Endometrial microvascular endothelial cells (primary cell): ENCODE data around the gene KRTAP24-1. TPM values are rescaled to one million over a fixed set of nuclear protein-coding genes. Genes with fewer than 3 reads are reported as not detected.

ENCODE experiments used
- in situ Hi-C: cut with HindIII; loops from 2 replicates; pipeline ENCODE4 v1.10.0; 2017; ENCODE audit warnings: low sequenced_read_pairs, low pct_unique_long_range_greater_than_20kb; ENCODE audit errors: inconsistent ontology term
- total RNA-seq: library from RNA; depleted of rRNA; stranded (reverse); fragments of >200 nt; gene quantifications from one replicate; pipeline ENCODE4 v1.2.3, GENCODE V29; 2015; ENCODE audit errors: inconsistent ontology term

Gene KRTAP24-1
- total RNA-seq = not detected

- in situ Hi-C loops = no loop called here
Measured at GRCh38 chr21:30282850-30283249, at the start of gene KRTAP24-1. KRTAP24-1 (minus strand) TSS chr21:30282950; CDS start chr21:30282932, 18 bp downstream.

- in situ Hi-C loops = no loop called here
Measured at GRCh38 chr21:30329203-30329875, 46.6 kb upstream of the KRTAP24-1 start.

GRCh38 chr21:30326390-30326789 lies 43.6 kb upstream of the KRTAP24-1 start:
- in situ Hi-C loops = no loop called here

GRCh38 chr21:30320215-30320614 lies 37.5 kb upstream of the KRTAP24-1 start, which contains the start of gene KRTAP26-1:
KRTAP26-1 (minus strand) TSS chr21:30320315; CDS start chr21:30320035, 280 bp downstream.
- in situ Hi-C loops = no loop called here

- in situ Hi-C loops = no loop called here
Measured at GRCh38 chr21:30315701-30316100, 33.0 kb upstream of the KRTAP24-1 start.

GRCh38 chr21:30306884-30307283 lies 24.1 kb upstream of the KRTAP24-1 start:
- in situ Hi-C loops = no loop called here

GRCh38 chr21:30305136-30305535 lies 22.4 kb upstream of the KRTAP24-1 start:
- in situ Hi-C loops = no loop called here

- in situ Hi-C loops = no loop called here
Measured at GRCh38 chr21:30289215-30289614, 6.5 kb upstream of the KRTAP24-1 start, which contains the start of gene KRTAP25-1. KRTAP25-1 (minus strand) TSS chr21:30289514; CDS start chr21:30289490, 24 bp downstream.

GRCh38 chr21:30271611-30272010 lies 11.1 kb downstream of the KRTAP24-1 start:
- in situ Hi-C loops = no loop called here

GRCh38 chr21:30271156-30271555 lies 11.6 kb downstream of the KRTAP24-1 start:
- in situ Hi-C loops = no loop called here

GRCh38 chr21:30269803-30270530 lies 12.8 kb downstream of the KRTAP24-1 start:
- in situ Hi-C loops = no loop called here

GRCh38 chr21:30268608-30269197 lies 14.0 kb downstream of the KRTAP24-1 start:
- in situ Hi-C loops = no loop called here

- in situ Hi-C loops = no loop called here
Measured at GRCh38 chr21:30257773-30258172, 25.0 kb downstream of the KRTAP24-1 start.

GRCh38 chr21:30256100-30256499 lies 26.6 kb downstream of the KRTAP24-1 start:
- in situ Hi-C loops = no loop called here

- in situ Hi-C loops = no loop called here
Measured at GRCh38 chr21:30255679-30256078, 27.1 kb downstream of the KRTAP24-1 start.

GRCh38 chr21:30251781-30252180 lies 31.0 kb downstream of the KRTAP24-1 start:
- in situ Hi-C loops = no loop called here

- in situ Hi-C loops = no loop called here
Measured at GRCh38 chr21:30249936-30250335, 32.8 kb downstream of the KRTAP24-1 start.

GRCh38 chr21:30248844-30249243 lies 33.9 kb downstream of the KRTAP24-1 start:
- in situ Hi-C loops = no loop called here

GRCh38 chr21:30245061-30245460 lies 37.7 kb downstream of the KRTAP24-1 start:
- in situ Hi-C loops = no loop called here

GRCh38 chr21:30243691-30244090 lies 39.1 kb downstream of the KRTAP24-1 start:
- in situ Hi-C loops = no loop called here
